Vagina (tissue), 2 donors: ENCODE data around the gene PDE7B. TPM values are rescaled to one million over a fixed set of nuclear protein-coding genes. Genes with fewer than 3 reads are reported as not detected.

ENCODE experiments used
- DNase-seq, 2 donors: peaks; one replicate each; pipeline ENCODE4 v3.0.0-alpha.2; 2017; ENCODE audit errors: extremely low spot score in 2 of 2
- H3K27ac ChIP-seq: fragments of 200-600 bp; sonication (generic); one replicate; pipeline ENCODE4 v1.5.1; 2019
- H3K27me3 ChIP-seq: fragments of 200-600 bp; sonication (generic); one replicate; pipeline ENCODE4 v1.5.1; 2019
- H3K36me3 ChIP-seq, 2 donors: fragments of 200-600 bp; sonication (generic); one replicate each; pipeline ENCODE4 v1.5.1; 2017 to 2019
- H3K4me1 ChIP-seq: fragments of 200-600 bp; sonication (generic); one replicate; pipeline ENCODE4 v1.5.1; 2019
- H3K4me3 ChIP-seq, 2 donors: fragments of 200-600 bp; sonication (generic); 1 replicate in 1 of 2; 2 replicates in 1 of 2; pipeline ENCODE4 v1.5.1; 2016 to 2019
- H3K9me3 ChIP-seq: fragments of 200-600 bp; sonication (generic); one replicate; pipeline ENCODE4 v1.5.1; 2019
- CTCF ChIP-seq, 3 experiments: fragments of 450-650 bp in 2 of 3; fragments of 200-600 bp in 1 of 3; sonication (generic) in 1 of 3; IDR thresholded peaks; one replicate each; pipeline ENCODE4 v1.5.1; 2017 to 2019; ENCODE audit warnings: antibody characterized with exemption in 3 of 3, mild to moderate bottlenecking in 2 of 3, moderate library complexity in 2 of 3
- POLR2A ChIP-seq, 2 donors: fragments of 450-650 bp; IDR thresholded peaks; one replicate each; pipeline ENCODE4 v1.6.1; 2017; ENCODE audit warnings: antibody characterized with exemption in 2 of 2, mild to moderate bottlenecking in 2 of 2, moderate library complexity in 2 of 2
- POLR2AphosphoS5 ChIP-seq, 2 donors: sonication (generic); formaldehyde crosslinking; IDR thresholded peaks; one replicate each; pipeline ENCODE4 v1.9.0; 2017; ENCODE audit warnings: antibody characterized with exemption in 2 of 2, mild to moderate bottlenecking in 2 of 2, low read depth in 1 of 2; ENCODE audit not compliant: insufficient read depth in 1 of 2
- intact Hi-C: fragments of 100-400 bp; cut with DNase I; formaldehyde crosslinking; loops from one replicate; pipeline ENCODE4 v1.15.1; 2023
- total RNA-seq: library from RNA; depleted of rRNA; stranded (reverse); fragments of >200 nt; gene quantifications from one replicate; pipeline ENCODE4 v1.2.3, GENCODE V29; 2016

Gene PDE7B
- total RNA-seq, 1 donor from 2014 or later, result 6.9 TPM

GRCh38 chr6:136244061-136244616 is 392.6 kb downstream of the PDE7B start:
- intact Hi-C loops, result no loop called here
- no peak overlapping the region for H3K4me3 ChIP-seq

More at GRCh38 chr6:136244061-136244616, 392.6 kb downstream of the PDE7B start:
- Histone ChIP-seq H3K4me1 (peaks cover 2% of the 10 kb centered on the region), H3K27ac (no peak overlapping the region), H3K36me3 (no peaks in the 10 kb centered on the region), H3K9me3 (no peaks in the 10 kb centered on the region), H3K27me3 (no peaks in the 10 kb centered on the region)
- TF ChIP-seq CTCF (IDR thresholded peaks at IDR 0.05), result no peak
- TF ChIP-seq POLR2A (IDR thresholded peaks at IDR 0.05), result no peak
- TF ChIP-seq POLR2AphosphoS5 (IDR thresholded peaks at IDR 0.05; ENCODE audit: insufficient read depth in 1 of 2, low read depth in 1 of 2), result no peak
- no peak for DNase-seq
